IMR-90 (cell line): ENCODE measurements around the gene DNASE1.

ENCODE experiments used
- BHLHE40 ChIP-seq: fragments of 150-350 bp; IDR thresholded peaks from 2 replicates; pipeline ENCODE4 v1.6.1; 2016; ENCODE audit warnings: mild to moderate bottlenecking, low read depth, low read length
- CEBPB ChIP-seq: IDR thresholded peaks from 2 replicates; pipeline ENCODE4 v1.6.1; 2012; ENCODE audit warnings: low read depth, low read length, improper control_type of control experiment
- CHD1 ChIP-seq: IDR thresholded peaks from 2 replicates; pipeline ENCODE4 v1.6.1; 2012; ENCODE audit warnings: low read depth, low read length, improper control_type of control experiment
- FOS ChIP-seq: fragments of 150-350 bp; IDR thresholded peaks from 2 replicates; pipeline ENCODE4 v1.6.1; 2016; ENCODE audit warnings: low read depth, low read length
- MAZ ChIP-seq: IDR thresholded peaks from 2 replicates; pipeline ENCODE4 v1.6.1; 2012; ENCODE audit warnings: low read depth, mild to moderate bottlenecking, low read length, improper control_type of control experiment, moderate library complexity, borderline replicate concordance
- POLR2A ChIP-seq: IDR thresholded peaks from 2 replicates; pipeline ENCODE4 v1.6.1; 2012; ENCODE audit warnings: mild to moderate bottlenecking, low read depth, low read length
- RAD21 ChIP-seq: IDR thresholded peaks from 2 replicates; pipeline ENCODE4 v1.6.1; 2012; ENCODE audit warnings: low read length, improper control_type of control experiment
- RCOR1 ChIP-seq: IDR thresholded peaks from 2 replicates; pipeline ENCODE4 v1.6.1; 2012; ENCODE audit warnings: mild to moderate bottlenecking, low read length, improper control_type of control experiment; ENCODE audit not compliant: insufficient replicate concordance
- RFX5 ChIP-seq: IDR thresholded peaks from 2 replicates; pipeline ENCODE4 v1.8.0; 2012; ENCODE audit warnings: low read depth, mild to moderate bottlenecking, low read length, moderate library complexity
- SMC3 ChIP-seq: fragments of 150-350 bp; IDR thresholded peaks from 2 replicates; pipeline ENCODE4 v1.6.1; 2016; ENCODE audit warnings: low read depth, mild to moderate bottlenecking, antibody characterized with exemption, low read length, moderate library complexity
- TF ChIP-seq, protein P1 (sequence below): conservative IDR thresholded peaks from 2 replicates; pipeline ENCODE4 v1.5.1; 2012; ENCODE audit warnings: mild to moderate bottlenecking, low read depth, low read length, improper control_type of control experiment
- TF ChIP-seq, protein P2 (sequence below): fragments of 150-350 bp; IDR thresholded peaks from 2 replicates; pipeline ENCODE4 v1.6.1; 2017; ENCODE audit warnings: mild to moderate bottlenecking, antibody characterized with exemption, low read length, low read depth
- TF ChIP-seq, protein P3 (sequence below): fragments of 150-350 bp; IDR thresholded peaks from 2 replicates; pipeline ENCODE4 v1.6.1; 2016; ENCODE audit warnings: low read depth, mild to moderate bottlenecking, low read length, moderate library complexity, borderline replicate concordance

DNA sequence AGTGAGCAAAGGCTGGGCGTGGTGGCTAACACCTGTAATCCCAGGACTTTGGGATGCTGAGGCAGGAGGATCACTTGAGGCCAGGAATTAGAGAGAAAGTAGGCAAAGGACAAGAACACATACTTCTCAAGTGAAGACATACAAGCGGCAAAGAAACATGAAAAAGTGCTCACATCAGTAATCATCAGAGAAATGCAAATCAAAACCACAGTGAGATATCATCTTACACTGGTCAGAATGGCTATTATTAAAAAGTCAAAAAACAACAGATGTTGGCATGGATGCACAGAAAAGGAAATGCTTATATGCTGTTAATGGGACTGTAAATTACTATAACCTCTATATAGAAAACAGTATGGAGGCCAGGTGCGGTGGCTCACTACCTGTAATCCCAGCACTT lies 30.8 kb upstream of the DNASE1 start:
- TF ChIP-seq POLR2A (no peak), RCOR1 (no peak), CEBPB (no peak), BHLHE40 (no peak), RAD21 (no peak), MAZ (no peak), RFX5 (no peak), CHD1 (no peak), SMC3 (no peak), FOS (no peak)
- TF ChIP-seq, protein P1, sequence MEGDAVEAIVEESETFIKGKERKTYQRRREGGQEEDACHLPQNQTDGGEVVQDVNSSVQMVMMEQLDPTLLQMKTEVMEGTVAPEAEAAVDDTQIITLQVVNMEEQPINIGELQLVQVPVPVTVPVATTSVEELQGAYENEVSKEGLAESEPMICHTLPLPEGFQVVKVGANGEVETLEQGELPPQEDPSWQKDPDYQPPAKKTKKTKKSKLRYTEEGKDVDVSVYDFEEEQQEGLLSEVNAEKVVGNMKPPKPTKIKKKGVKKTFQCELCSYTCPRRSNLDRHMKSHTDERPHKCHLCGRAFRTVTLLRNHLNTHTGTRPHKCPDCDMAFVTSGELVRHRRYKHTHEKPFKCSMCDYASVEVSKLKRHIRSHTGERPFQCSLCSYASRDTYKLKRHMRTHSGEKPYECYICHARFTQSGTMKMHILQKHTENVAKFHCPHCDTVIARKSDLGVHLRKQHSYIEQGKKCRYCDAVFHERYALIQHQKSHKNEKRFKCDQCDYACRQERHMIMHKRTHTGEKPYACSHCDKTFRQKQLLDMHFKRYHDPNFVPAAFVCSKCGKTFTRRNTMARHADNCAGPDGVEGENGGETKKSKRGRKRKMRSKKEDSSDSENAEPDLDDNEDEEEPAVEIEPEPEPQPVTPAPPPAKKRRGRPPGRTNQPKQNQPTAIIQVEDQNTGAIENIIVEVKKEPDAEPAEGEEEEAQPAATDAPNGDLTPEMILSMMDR = no peak
- TF ChIP-seq, protein P2, sequence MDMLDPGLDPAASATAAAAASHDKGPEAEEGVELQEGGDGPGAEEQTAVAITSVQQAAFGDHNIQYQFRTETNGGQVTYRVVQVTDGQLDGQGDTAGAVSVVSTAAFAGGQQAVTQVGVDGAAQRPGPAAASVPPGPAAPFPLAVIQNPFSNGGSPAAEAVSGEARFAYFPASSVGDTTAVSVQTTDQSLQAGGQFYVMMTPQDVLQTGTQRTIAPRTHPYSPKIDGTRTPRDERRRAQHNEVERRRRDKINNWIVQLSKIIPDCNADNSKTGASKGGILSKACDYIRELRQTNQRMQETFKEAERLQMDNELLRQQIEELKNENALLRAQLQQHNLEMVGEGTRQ = no peak
- TF ChIP-seq, protein P3, sequence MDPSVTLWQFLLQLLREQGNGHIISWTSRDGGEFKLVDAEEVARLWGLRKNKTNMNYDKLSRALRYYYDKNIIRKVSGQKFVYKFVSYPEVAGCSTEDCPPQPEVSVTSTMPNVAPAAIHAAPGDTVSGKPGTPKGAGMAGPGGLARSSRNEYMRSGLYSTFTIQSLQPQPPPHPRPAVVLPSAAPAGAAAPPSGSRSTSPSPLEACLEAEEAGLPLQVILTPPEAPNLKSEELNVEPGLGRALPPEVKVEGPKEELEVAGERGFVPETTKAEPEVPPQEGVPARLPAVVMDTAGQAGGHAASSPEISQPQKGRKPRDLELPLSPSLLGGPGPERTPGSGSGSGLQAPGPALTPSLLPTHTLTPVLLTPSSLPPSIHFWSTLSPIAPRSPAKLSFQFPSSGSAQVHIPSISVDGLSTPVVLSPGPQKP = no peak
